ENCODE data around the gene BLVRB. TPM values are rescaled to one million over a fixed set of nuclear protein-coding genes. Genes with fewer than 3 reads are reported as not detected.

The BLVRB gene
- total and polyA plus RNA-seq, 9 of the 15 experiments (the other 6 are each of a cell fraction or from before 2014, with no cell fraction given): 81.1 to 749 (median 331) TPM

- TF ChIP-seq REST (IDR thresholded peaks at IDR 0.05; ENCODE audit: borderline replicate concordance) (peak; percentile 76), REST (CRISPR knock-in tag; IDR thresholded peaks at IDR 0.05; ENCODE audit: low read depth) (peak; percentile 69), MCM2 (IDR thresholded peaks at IDR 0.05; ENCODE audit: low read depth) (no peak), ETV5 (CRISPR knock-in tag; IDR thresholded peaks at IDR 0.05; ENCODE audit: low read depth) (peak; percentile 82), DPF2 (IDR thresholded peaks at IDR 0.05) (peak; percentile 12; the same call in 1 of the 2 replicates), NFIC (IDR thresholded peaks at IDR 0.05) (peak; percentile 79), HMBOX1 (IDR thresholded peaks at IDR 0.05) (no peak), ETV6 (IDR thresholded peaks at IDR 0.05; ENCODE audit: borderline replicate concordance in 1 of 2, low read depth in 2 of 2, low read length in 1 of 2) (peak in 1 of 2 experiments; percentile 85; a peak in 2 of 4 replicates), ETV6 (CRISPR knock-in tag; IDR thresholded peaks at IDR 0.05; ENCODE audit: borderline replicate concordance) (no peak), XRCC5 (IDR thresholded peaks at IDR 0.05; ENCODE audit: low read depth, low read length) (peak; percentile 80), ZNF830 (CRISPR knock-in tag; IDR thresholded peaks at IDR 0.05) (0 out of 2 replicates have a peak, but pooled peaks have one; percentile 66), ZNF592 (IDR thresholded peaks at IDR 0.05) (peak; percentile 56; the same call in 1 of the 2 replicates)
Measured at GRCh38 chr19:40420766-40421765, 44.5 kb downstream of the BLVRB start (continued).

All from K562 (cell line).